Embryonic facial prominence (tissue), 1 donor: Measurements from ENCODE around the gene PRKN.
"Not testable (repeated sequence)": the region's sequence is repeated elsewhere in the genome, so short reads cannot be mapped to it uniquely, and the experiment has no call there.

Experiments
- DNase-seq: peaks from one replicate; pipeline ENCODE4 v3.0.0-alpha.2; 2016; ENCODE audit errors: extremely low spot score

The PRKN gene

GRCh38 chr6:162710936-162711335 is 16.6 kb downstream of the PRKN start:
- DNase-seq: no peak

GRCh38 chr6:162710419-162710818 is 17.1 kb downstream of the PRKN start:
- no peak for DNase-seq

- no peak for DNase-seq
Measured at GRCh38 chr6:162709431-162709830, 18.1 kb downstream of the PRKN start.

- no peak for DNase-seq
Measured at GRCh38 chr6:162708971-162709370, 18.6 kb downstream of the PRKN start.

GRCh38 chr6:162706232-162706631 is 21.3 kb downstream of the PRKN start:
- DNase-seq: no peak

- no peak for DNase-seq
Measured at GRCh38 chr6:162705736-162706135, 21.8 kb downstream of the PRKN start.

GRCh38 chr6:162704001-162704400 is 23.6 kb downstream of the PRKN start:
- no peak for DNase-seq

GRCh38 chr6:162702446-162702845 is 25.1 kb downstream of the PRKN start:
- no peak for DNase-seq

GRCh38 chr6:162701551-162701950 is 26.0 kb downstream of the PRKN start:
- DNase-seq: no peak

- DNase-seq: no peak
Measured at GRCh38 chr6:162700966-162701365, 26.6 kb downstream of the PRKN start.

- DNase-seq: no peak
Measured at GRCh38 chr6:162699961-162700360, 27.6 kb downstream of the PRKN start.

- DNase-seq: no peak
Measured at GRCh38 chr6:162698440-162698839, 29.1 kb downstream of the PRKN start.

- DNase-seq: no peak
Measured at GRCh38 chr6:162697872-162698403, 29.6 kb downstream of the PRKN start.

GRCh38 chr6:162690158-162690557 is 37.4 kb downstream of the PRKN start:
- no peak for DNase-seq

GRCh38 chr6:162688751-162689345 is 38.7 kb downstream of the PRKN start:
- no peak for DNase-seq

GRCh38 chr6:162685586-162685985 is 42.0 kb downstream of the PRKN start:
- no peak for DNase-seq

- no peak for DNase-seq
Measured at GRCh38 chr6:162684961-162685360, 42.6 kb downstream of the PRKN start.

GRCh38 chr6:162684052-162684451 is 43.5 kb downstream of the PRKN start:
- no peak for DNase-seq

GRCh38 chr6:162683135-162683534 is 44.4 kb downstream of the PRKN start:
- no peak for DNase-seq

- DNase-seq: no peak
Measured at GRCh38 chr6:162681447-162681846, 46.1 kb downstream of the PRKN start.

- DNase-seq: no peak
Measured at GRCh38 chr6:162680871-162681270, 46.7 kb downstream of the PRKN start.

GRCh38 chr6:162680367-162680766 is 47.2 kb downstream of the PRKN start:
- no peak for DNase-seq

GRCh38 chr6:162679681-162680080 is 47.9 kb downstream of the PRKN start:
- no peak for DNase-seq

- DNase-seq: not testable (repeated sequence)
Measured at GRCh38 chr6:162678896-162679295, 48.7 kb downstream of the PRKN start.
